Lower lobe of right lung (tissue), 2 donors: ENCODE results near the gene NCOA6. TPM values are rescaled to one million over a fixed set of nuclear protein-coding genes. Genes with fewer than 3 reads are reported as not detected.
A peak's percentile ranks its signal among the peaks of the same experiment; 100 is the strongest.

ENCODE experiments used
- ATAC-seq, 2 donors: fragments of 200-7000 bp; cut with Tn5 transposase; one replicate each; pipeline ENCODE4 v1.9.1; 2020 to 2022; ENCODE audit warnings: mild to moderate bottlenecking in 2 of 2, moderate library complexity in 2 of 2
- DNase-seq: peaks from one replicate; pipeline ENCODE4 v3.0.0-alpha.2; 2020
- H3K27ac ChIP-seq: fragments of 200-600 bp; one replicate; pipeline ENCODE4 v1.8.0; 2022
- H3K27me3 ChIP-seq: fragments of 200-600 bp; one replicate; pipeline ENCODE4 v1.8.0; 2022; ENCODE audit warnings: low read depth
- H3K36me3 ChIP-seq: fragments of 200-600 bp; one replicate; pipeline ENCODE4 v1.8.0; 2022; ENCODE audit warnings: mild to moderate bottlenecking
- H3K4me1 ChIP-seq: fragments of 200-600 bp; one replicate; pipeline ENCODE4 v1.8.0; 2022
- H3K4me3 ChIP-seq: fragments of 200-600 bp; one replicate; pipeline ENCODE4 v1.8.0; 2022; ENCODE audit warnings: mild to moderate bottlenecking
- H3K9me3 ChIP-seq: fragments of 200-600 bp; one replicate; pipeline ENCODE4 v1.8.0; 2022
- CTCF ChIP-seq: fragments of 200-600 bp; IDR thresholded peaks from one replicate; pipeline ENCODE4 v1.8.0; 2022; ENCODE audit warnings: antibody characterized with exemption, mild to moderate bottlenecking
- intact Hi-C: fragments of 100-400 bp; cut with DNase I; formaldehyde crosslinking; loops from one replicate; pipeline ENCODE4 v1.11.0; 2022
- total RNA-seq: library from RNA; stranded (reverse); fragmentation: NEBNext Ultra II Directional; extraction: Animal tissue kit (Norgen Biotek cat#: 25700); gene quantifications from one replicate; pipeline ENCODE4 v1.2.1, GENCODE V29; 2021
- donor health status: DM: no; HTN: yes; CAD: no; lungs with severe emphysema.

NCOA6 gene
- total RNA-seq, 1 donor from 2014 or later, result 27.1 TPM

- Histone ChIP-seq H3K36me3 (no peaks in the 10 kb centered on the region), H3K9me3 (no peaks in the 10 kb centered on the region), H3K27ac (peak overlapping the region; percentile 100), H3K27me3 (no peaks in the 10 kb centered on the region), H3K4me3 (peak overlapping the region; percentile 70), H3K4me1 (peaks cover 32% of the 10 kb centered on the region)
- no peak for TF ChIP-seq CTCF
- DNase-seq, result no peak
- ATAC-seq, result no peak
- intact Hi-C loops, result no loop called here
These were observed 119.8 kb downstream of the NCOA6 start for GRCh38 chr20:34705397-34706301.

GRCh38 chr20:34705008-34705396 is 120.4 kb downstream of the NCOA6 start:
- no peak for TF ChIP-seq CTCF
- no peaks in the 10 kb centered on the region for H3K27me3 ChIP-seq
- H3K27ac ChIP-seq, result peak overlapping the region; percentile 100
- H3K36me3 ChIP-seq, result no peaks in the 10 kb centered on the region
- ATAC-seq (no peak), DNase-seq (no peak)
- peak overlapping the region; percentile 70 for H3K4me3 ChIP-seq
- no peaks in the 10 kb centered on the region for H3K9me3 ChIP-seq
- peaks cover 26% of the 10 kb centered on the region for H3K4me1 ChIP-seq
- intact Hi-C loops, result no loop called here

- no peaks in the 10 kb centered on the region for H3K27me3 ChIP-seq
- no peak for TF ChIP-seq CTCF
- peak within 1 kb of the TSS; percentile 100 for H3K27ac ChIP-seq
- peaks cover 26% of the 10 kb centered on the region for H3K4me1 ChIP-seq
- H3K9me3 ChIP-seq, result no peaks in the 10 kb centered on the region
- DNase-seq, result peak; percentile 97
- peak; percentile 87 to 88 for ATAC-seq
- intact Hi-C loops, result no loop called here
- peak within 1 kb of the TSS; percentile 70 for H3K4me3 ChIP-seq
- no peaks in the 10 kb centered on the region for H3K36me3 ChIP-seq
These were observed 121.1 kb downstream of the NCOA6 start, which contains the start of gene TP53INP2 for GRCh38 chr20:34704177-34705007. Gene TP53INP2 (plus strand): TSS chr20:34704344. CDS start chr20:34708740, 4,396 bp downstream.

- intact Hi-C loops, result no loop called here
- peak; percentile 12 to 21 for ATAC-seq
- Histone ChIP-seq H3K36me3 (no peaks in the 10 kb centered on the region), H3K27me3 (no peaks in the 10 kb centered on the region), H3K4me3 (peak overlapping the region; percentile 70), H3K27ac (peak overlapping the region; percentile 100), H3K9me3 (no peaks in the 10 kb centered on the region), H3K4me1 (peaks cover 23% of the 10 kb centered on the region)
- TF ChIP-seq CTCF, result no peak
- peak; percentile 52 for DNase-seq
These were observed 121.9 kb downstream of the NCOA6 start for GRCh38 chr20:34703424-34704176.

GRCh38 chr20:34703061-34703423 is 122.4 kb downstream of the NCOA6 start:
- intact Hi-C loops, result no loop called here
- Histone ChIP-seq H3K9me3 (no peaks in the 10 kb centered on the region), H3K27ac (no peak overlapping the region), H3K27me3 (no peaks in the 10 kb centered on the region), H3K36me3 (no peaks in the 10 kb centered on the region), H3K4me1 (peaks cover 20% of the 10 kb centered on the region), H3K4me3 (peak overlapping the region; percentile 70)
- no peak for TF ChIP-seq CTCF
- DNase-seq (no peak), ATAC-seq (no peak)
